ENCODE data around the gene PER1. TPM values are rescaled to one million over a fixed set of nuclear protein-coding genes. Genes with fewer than 3 reads are reported as not detected.

Gene PER1
- total and polyA plus RNA-seq, 2 of the 13 experiments (the other 11 are each of a cell fraction or from before 2014, with no cell fraction given), result 2.6 to 3.6 TPM

DNA sequence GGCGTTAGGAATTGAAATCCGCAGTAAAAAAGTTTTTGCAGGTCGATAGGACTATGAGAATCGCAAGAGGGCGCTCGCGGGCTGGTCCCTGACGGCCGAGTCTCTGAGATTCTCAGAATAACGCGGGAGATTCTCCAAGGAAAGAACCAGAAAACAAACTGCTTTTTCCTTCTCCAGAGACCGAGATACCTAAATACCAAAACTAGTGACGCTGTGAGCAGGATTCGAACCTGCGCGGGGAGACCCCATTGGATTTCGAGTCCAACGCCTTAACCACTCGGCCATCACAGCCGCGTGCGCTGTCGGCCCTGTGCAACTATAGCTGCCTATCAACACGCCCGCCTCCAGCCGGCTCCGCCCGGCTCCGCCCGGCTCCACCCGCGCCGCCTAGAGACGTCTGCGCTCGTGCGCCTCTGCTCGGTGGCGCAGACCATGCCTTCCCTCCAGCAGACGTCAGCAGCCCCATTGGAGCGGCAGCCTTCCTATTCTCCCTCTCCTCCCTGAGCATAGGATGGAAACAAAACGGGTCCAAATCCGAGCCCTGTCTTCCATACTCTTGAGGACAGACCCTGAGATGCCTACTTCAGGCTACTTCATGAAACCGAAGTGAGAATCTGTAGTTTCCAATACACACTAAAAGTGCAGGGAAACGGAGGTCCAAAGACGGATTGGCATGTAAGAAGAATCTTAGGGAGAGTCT lies 13.4 kb downstream of the PER1 start (continued):
- peak; percentile 49; the same call in 1 of the 2 replicates for TF ChIP-seq ZBTB38 (CRISPR knock-in tag; IDR thresholded peaks at IDR 0.05)
- TF ChIP-seq HNRNPUL1 (IDR thresholded peaks at IDR 0.05; ENCODE audit: low read depth, low read length), result no peak
- TF ChIP-seq, protein P1, sequence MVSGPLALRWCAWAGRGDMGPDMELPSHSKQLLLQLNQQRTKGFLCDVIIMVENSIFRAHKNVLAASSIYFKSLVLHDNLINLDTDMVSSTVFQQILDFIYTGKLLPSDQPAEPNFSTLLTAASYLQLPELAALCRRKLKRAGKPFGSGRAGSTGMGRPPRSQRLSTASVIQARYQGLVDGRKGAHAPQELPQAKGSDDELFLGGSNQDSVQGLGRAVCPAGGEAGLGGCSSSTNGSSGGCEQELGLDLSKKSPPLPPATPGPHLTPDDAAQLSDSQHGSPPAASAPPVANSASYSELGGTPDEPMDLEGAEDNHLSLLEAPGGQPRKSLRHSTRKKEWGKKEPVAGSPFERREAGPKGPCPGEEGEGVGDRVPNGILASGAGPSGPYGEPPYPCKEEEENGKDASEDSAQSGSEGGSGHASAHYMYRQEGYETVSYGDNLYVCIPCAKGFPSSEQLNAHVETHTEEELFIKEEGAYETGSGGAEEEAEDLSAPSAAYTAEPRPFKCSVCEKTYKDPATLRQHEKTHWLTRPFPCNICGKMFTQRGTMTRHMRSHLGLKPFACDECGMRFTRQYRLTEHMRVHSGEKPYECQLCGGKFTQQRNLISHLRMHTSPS (CRISPR knock-in tag; IDR thresholded peaks at IDR 0.05; ENCODE audit: low read depth), result peak; percentile 28; the same call in 1 of the 2 replicates
- TF ChIP-seq AKAP8 (CRISPR knock-in tag; IDR thresholded peaks at IDR 0.05), result no peak
- TF ChIP-seq, protein P2, sequence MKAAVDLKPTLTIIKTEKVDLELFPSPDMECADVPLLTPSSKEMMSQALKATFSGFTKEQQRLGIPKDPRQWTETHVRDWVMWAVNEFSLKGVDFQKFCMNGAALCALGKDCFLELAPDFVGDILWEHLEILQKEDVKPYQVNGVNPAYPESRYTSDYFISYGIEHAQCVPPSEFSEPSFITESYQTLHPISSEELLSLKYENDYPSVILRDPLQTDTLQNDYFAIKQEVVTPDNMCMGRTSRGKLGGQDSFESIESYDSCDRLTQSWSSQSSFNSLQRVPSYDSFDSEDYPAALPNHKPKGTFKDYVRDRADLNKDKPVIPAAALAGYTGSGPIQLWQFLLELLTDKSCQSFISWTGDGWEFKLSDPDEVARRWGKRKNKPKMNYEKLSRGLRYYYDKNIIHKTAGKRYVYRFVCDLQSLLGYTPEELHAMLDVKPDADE (CRISPR knock-in tag; IDR thresholded peaks at IDR 0.05), result no peak
- no peak; the same call in 1 of the 2 replicates for TF ChIP-seq HNF4G (IDR thresholded peaks at IDR 0.05; ENCODE audit: borderline replicate concordance, low read depth, low read length)
- TF ChIP-seq HNF4G (CRISPR knock-in tag; IDR thresholded peaks at IDR 0.05; ENCODE audit: borderline replicate concordance, low read depth), result peak; percentile 53; the same call in 1 of the 2 replicates
- peak; percentile 76; the same call in 1 of the 2 replicates for TF ChIP-seq ZNF101 (CRISPR knock-in tag; IDR thresholded peaks at IDR 0.05; ENCODE audit: borderline replicate concordance, low read depth)
- peak; percentile 41; the same call in 1 of the 2 replicates for TF ChIP-seq GATAD1 (CRISPR knock-in tag; IDR thresholded peaks at IDR 0.05)
- peak; percentile 69; the same call in 1 of the 2 replicates for TF ChIP-seq MEIS2 (CRISPR knock-in tag; IDR thresholded peaks at IDR 0.05)
- peak; percentile 69 for TF ChIP-seq ASH2L (IDR thresholded peaks at IDR 0.05; ENCODE audit: insufficient read length, low read depth, low read length)
- TF ChIP-seq BRCA1 (CRISPR knock-in tag; IDR thresholded peaks at IDR 0.05), result peak; percentile 74; the same call in 1 of the 2 replicates
- no peak for TF ChIP-seq REL (CRISPR knock-in tag; conservative IDR thresholded peaks at IDR 0.05)
- TF ChIP-seq, protein P3, sequence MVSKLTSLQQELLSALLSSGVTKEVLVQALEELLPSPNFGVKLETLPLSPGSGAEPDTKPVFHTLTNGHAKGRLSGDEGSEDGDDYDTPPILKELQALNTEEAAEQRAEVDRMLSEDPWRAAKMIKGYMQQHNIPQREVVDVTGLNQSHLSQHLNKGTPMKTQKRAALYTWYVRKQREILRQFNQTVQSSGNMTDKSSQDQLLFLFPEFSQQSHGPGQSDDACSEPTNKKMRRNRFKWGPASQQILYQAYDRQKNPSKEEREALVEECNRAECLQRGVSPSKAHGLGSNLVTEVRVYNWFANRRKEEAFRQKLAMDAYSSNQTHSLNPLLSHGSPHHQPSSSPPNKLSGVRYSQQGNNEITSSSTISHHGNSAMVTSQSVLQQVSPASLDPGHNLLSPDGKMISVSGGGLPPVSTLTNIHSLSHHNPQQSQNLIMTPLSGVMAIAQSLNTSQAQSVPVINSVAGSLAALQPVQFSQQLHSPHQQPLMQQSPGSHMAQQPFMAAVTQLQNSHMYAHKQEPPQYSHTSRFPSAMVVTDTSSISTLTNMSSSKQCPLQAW (CRISPR knock-in tag; IDR thresholded peaks at IDR 0.05), result no peak; the same call in none of the 2 replicates
- peak; percentile 86 for TF ChIP-seq ZNF124 (CRISPR knock-in tag; IDR thresholded peaks at IDR 0.05)
- TF ChIP-seq, protein P4, sequence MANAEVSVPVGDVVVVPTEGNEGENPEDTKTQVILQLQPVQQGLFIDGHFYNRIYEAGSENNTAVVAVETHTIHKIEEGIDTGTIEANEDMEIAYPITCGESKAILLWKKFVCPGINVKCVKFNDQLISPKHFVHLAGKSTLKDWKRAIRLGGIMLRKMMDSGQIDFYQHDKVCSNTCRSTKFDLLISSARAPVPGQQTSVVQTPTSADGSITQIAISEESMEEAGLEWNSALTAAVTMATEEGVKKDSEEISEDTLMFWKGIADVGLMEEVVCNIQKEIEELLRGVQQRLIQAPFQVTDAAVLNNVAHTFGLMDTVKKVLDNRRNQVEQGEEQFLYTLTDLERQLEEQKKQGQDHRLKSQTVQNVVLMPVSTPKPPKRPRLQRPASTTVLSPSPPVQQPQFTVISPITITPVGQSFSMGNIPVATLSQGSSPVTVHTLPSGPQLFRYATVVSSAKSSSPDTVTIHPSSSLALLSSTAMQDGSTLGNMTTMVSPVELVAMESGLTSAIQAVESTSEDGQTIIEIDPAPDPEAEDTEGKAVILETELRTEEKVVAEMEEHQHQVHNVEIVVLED (CRISPR knock-in tag; IDR thresholded peaks at IDR 0.05; ENCODE audit: borderline replicate concordance), result peak; percentile 72; the same call in 1 of the 2 replicates
- no peak for TF ChIP-seq ZNF251 (CRISPR knock-in tag; IDR thresholded peaks at IDR 0.05)
- no peak for TF ChIP-seq NR2F1 (CRISPR knock-in tag; IDR thresholded peaks at IDR 0.05)
- peak; percentile 65 for TF ChIP-seq ZMYM4 (CRISPR knock-in tag; IDR thresholded peaks at IDR 0.05)
- 0 out of 2 replicates have a peak, but pooled peaks have one; percentile 64 for TF ChIP-seq ZNF703 (CRISPR knock-in tag; IDR thresholded peaks at IDR 0.05; ENCODE audit: borderline replicate concordance)
- TF ChIP-seq POGZ (CRISPR knock-in tag; IDR thresholded peaks at IDR 0.05), result peak; percentile 42

All from HepG2 (cell line).